D721Med (cell line): ENCODE data around the gene CD27.
"Not testable (repeated sequence)": the region's sequence is repeated elsewhere in the genome, so short reads cannot be mapped to it uniquely, and the experiment has no call there.

ENCODE experiments used
- DNase-seq: peaks from one replicate; pipeline ENCODE4 v3.0.0; 2011; ENCODE audit warnings: low spot score; ENCODE audit not compliant: insufficient read length
- FAIRE-seq: peaks from 2 replicates; lab custom pipeline; 2011; peaks lifted over from hg19 to GRCh38; lab: Jason Lieb, UNC
- TF ChIP-seq, protein P1 (sequence below): IDR thresholded peaks from 2 replicates; pipeline ENCODE4 v1.5.1; 2012; ENCODE audit warnings: mild to moderate bottlenecking, control low read depth; ENCODE audit not compliant: insufficient read depth; ENCODE audit errors: missing control alignments

CD27 gene

DNA sequence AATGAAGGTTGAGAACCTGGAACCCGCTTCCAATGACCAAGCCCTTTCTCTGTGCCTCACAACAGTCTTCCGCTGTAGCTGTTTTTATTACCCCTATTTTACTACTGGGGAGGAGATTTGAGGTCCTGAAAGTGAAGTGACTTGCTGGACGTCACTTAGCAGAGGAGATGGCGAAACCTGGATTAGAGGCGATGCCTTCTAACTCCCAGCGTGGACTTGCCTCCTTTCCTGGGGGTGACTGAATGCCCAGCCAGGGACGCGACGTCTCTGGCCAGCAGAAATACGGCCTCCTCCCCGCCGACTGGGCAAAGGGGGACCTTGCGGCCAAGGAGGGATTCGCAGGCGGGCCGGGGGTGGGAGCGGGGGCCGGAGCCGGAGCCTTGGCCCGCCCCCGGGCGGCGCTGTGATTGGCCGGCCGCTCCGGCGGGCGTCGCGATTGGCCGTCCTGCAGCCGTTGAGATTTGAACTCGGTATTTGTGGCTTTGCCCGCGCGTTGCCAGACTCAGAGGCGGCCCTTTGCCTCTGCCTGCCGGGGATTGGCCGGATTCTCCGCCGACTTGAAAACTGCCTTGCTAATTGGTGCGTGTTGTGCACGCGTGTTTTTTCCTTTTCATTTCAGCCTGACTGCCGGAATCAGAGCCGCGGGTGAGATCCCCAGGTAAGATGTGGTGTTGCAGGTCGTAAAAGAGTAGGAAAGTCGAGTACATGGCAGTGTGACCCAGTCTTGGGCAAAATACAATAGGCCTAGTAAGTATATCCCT, 48.9 kb downstream of the CD27 start, which contains the start of gene NCAPD2:
Gene NCAPD2 (plus strand): TSS at position 606 of the 761 bp plus-strand sequence. CDS start 997 bp downstream, outside the sequence.
- DNase-seq, result peak; percentile 57
- TF ChIP-seq, protein P1, sequence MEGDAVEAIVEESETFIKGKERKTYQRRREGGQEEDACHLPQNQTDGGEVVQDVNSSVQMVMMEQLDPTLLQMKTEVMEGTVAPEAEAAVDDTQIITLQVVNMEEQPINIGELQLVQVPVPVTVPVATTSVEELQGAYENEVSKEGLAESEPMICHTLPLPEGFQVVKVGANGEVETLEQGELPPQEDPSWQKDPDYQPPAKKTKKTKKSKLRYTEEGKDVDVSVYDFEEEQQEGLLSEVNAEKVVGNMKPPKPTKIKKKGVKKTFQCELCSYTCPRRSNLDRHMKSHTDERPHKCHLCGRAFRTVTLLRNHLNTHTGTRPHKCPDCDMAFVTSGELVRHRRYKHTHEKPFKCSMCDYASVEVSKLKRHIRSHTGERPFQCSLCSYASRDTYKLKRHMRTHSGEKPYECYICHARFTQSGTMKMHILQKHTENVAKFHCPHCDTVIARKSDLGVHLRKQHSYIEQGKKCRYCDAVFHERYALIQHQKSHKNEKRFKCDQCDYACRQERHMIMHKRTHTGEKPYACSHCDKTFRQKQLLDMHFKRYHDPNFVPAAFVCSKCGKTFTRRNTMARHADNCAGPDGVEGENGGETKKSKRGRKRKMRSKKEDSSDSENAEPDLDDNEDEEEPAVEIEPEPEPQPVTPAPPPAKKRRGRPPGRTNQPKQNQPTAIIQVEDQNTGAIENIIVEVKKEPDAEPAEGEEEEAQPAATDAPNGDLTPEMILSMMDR, result no peak
- FAIRE-seq, result no peak

DNA sequence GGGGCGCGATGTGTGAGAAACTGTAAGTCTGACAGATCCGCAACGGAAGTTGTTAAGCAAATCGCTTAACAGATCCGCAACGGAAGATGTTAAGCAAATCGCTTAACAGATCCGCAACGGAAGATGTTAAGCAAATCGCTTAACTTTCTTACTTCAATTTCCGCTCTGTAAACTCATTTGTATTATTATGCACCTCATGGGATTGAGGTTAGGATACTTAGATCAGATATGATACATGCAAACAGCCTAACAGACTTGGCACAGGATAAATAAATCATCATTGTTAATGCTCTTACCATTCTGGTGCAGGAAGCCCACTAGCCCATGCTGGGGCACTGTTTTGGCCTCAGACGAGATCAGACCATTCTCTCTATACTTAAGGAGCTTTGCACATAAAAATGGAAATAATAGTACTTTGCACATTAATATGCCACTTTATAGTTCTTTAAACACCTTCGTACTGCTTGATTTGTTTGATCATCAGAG, 49.5 kb downstream of the CD27 start:
- TF ChIP-seq, protein P1, result no peak
- DNase-seq, result no peak
- FAIRE-seq, result no peak

DNA sequence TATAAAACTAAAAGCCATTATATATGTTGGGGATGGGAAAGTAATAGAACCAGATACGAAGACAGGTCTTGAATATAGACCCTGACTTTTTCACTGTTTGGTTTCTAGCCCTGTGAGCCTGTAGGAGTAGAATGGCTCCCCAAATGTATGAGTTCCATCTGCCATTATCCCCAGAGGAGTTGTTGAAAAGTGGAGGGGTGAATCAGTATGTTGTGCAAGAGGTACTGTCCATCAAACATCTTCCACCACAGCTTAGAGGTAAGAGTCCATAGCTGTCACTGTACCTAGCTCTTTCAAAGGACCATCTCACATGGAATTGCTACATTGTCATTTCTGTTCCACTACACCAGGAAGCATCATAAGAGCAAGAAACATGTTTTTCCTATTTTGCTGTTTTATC, 50.2 kb downstream of the CD27 start:
- DNase-seq, result no peak
- TF ChIP-seq, protein P1, result no peak
- no peak for FAIRE-seq

DNA sequence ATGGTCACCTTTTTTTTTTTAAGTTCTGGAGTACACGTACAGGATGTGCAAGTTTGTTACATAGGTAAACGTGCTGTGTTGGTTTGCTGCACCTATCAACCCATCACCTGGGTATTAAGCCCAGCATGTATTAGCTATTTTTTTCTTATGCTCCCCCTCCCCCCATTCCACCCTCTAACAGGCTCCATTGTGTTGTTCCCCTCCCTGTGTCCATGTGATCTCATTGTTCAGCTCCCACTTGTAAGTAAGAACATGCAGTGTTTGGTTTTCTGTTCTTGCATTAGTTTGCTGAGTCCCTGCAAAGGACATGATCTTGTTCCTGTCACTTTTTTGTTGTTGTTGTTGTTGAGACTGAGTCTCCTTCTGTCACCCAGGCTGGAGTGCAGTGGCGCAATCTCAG, 52.5 kb downstream of the CD27 start:
- not testable (repeated sequence) for FAIRE-seq

DNA sequence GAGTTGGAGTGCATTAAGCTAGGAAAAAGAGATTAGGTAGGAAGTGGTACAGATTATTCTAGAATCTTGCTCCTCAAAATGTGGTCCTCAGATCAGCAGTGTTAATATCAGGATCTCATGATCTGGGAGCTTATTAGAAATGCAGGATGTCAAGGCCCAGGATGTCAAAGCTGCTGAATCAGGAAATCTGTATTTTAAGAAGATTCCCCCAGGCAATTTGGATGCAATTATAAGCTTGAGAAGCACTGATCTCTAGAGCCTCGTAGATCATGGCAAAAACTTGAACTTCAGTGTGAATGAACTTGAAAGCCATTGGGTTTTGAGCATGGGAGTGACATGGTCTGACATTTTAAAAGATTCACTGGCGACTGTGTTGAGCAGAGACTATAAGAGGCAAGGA, 55.7 kb downstream of the CD27 start:
- TF ChIP-seq, protein P1, result no peak
- FAIRE-seq, result no peak
- no peak for DNase-seq

More for the DNA sequence above, 52.5 kb downstream of the CD27 start:
- not testable (repeated sequence) for DNase-seq
